CD4-positive, alpha-beta T cell treated with Interleukin-12 subunit alpha and Interleukin-12 subunit beta, for 1 hour (primary cell): ENCODE results near the gene CFAP161.

ENCODE experiments used
- DNase-seq: peaks from one replicate; pipeline ENCODE4 v3.0.0-alpha.2; 2020

Gene CFAP161, protein sequence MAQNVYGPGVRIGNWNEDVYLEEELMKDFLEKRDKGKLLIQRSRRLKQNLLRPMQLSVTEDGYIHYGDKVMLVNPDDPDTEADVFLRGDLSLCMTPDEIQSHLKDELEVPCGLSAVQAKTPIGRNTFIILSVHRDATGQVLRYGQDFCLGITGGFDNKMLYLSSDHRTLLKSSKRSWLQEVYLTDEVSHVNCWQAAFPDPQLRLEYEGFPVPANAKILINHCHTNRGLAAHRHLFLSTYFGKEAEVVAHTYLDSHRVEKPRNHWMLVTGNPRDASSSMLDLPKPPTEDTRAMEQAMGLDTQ

GRCh38 chr15:81133782-81134461 lies at the start of gene CFAP161:
Gene CFAP161 (plus strand): TSS chr15:81134270. CDS start chr15:81134330, 60 bp downstream.
- peak; percentile 2 for DNase-seq

DNA sequence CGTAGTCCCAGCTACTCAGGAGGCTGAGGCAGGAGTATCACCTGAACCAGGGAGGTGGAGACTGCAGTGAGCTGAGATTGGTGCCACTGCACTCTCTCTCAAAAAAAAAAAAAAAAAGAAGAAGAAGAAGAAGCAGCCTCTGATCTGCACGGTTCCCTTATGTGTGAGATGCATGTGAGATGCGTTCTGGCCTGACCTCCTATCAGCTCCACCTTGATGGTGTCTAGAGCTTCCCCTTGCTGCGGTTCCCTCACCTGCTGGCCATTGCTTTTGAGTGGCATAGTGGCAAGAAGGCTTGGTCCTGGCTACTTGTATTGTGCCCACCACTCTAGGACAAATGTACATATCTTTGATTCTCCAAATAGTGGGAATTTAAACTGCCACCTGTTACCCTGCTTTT lies 49.4 kb upstream of the CFAP161 start:
- DNase-seq: no peak

GRCh38 chr15:81085213-81085612 lies 48.9 kb upstream of the CFAP161 start:
- no peak for DNase-seq

DNA sequence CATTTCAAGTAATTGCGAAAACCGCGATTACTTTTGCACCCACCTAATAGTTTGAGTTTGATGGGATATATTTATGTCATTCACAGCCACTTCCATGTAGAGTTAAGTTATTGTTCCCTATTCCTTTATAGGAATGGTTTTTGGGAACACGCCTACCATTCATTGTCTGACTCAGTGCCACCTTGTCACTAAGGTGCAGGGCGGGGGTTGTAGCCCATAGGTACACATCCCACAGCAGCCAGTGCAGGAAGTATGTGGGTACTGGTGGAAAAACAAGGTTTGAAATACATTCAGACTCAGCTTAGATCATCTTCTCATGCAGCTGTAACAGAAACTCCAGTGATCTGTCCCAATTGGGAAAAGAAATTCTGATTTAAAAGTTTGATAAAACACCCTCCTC lies 48.2 kb upstream of the CFAP161 start:
- no peak for DNase-seq

- no peak for DNase-seq
These were observed 47.0 kb upstream of the CFAP161 start for GRCh38 chr15:81087066-81087465.

DNA sequence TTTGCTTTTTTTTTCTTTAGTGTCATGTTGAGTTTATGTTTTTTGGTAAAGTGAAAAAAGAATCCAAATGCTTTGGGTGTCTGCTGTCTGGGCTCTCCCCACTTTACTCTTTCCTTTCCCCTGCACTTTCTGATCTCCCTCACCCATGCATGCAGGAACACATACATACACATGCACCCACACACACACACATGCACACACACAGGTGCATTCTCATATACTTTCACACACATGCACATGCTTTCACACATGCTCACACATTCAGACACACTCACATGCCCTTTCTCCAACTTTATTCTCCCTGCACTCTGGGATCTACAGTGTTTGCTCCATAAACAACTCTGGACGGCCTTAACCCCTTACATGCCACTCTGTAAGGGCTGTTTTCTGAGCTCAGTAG lies 46.4 kb upstream of the CFAP161 start:
- DNase-seq: no peak

- DNase-seq: no peak
These were observed 45.5 kb upstream of the CFAP161 start for GRCh38 chr15:81088470-81089013.

DNA sequence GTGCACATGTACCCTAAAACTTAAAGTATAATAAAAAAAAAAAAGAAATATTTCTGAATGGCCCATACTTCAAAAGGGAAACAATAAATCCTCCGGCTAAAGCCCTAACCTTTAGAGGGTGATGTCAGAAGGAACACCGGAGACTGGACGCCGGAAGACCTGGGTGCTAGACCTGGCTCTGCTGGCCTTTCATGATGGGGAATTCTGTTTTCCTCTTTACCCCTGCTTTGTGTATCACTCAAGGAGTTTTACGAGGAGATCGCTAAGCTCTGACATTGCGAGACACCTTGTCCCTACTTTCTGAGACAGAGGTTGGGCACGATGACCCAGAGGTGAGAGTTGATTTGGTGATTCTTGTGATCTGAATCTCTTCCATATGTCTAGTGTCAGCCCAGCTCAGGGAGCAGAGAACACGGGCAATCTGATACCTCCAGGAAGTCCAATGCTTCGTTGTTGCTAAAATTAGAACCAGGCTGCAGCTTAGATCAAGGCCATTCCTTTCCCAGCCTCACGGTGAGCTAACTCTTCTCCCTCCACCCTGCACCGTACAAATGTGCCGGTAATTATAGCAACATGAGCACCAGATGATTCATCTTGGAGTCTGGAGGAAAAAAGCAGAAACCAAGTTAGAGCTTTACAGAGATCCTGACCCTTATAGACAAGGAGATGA lies 42.0 kb upstream of the CFAP161 start:
- DNase-seq: no peak

DNA sequence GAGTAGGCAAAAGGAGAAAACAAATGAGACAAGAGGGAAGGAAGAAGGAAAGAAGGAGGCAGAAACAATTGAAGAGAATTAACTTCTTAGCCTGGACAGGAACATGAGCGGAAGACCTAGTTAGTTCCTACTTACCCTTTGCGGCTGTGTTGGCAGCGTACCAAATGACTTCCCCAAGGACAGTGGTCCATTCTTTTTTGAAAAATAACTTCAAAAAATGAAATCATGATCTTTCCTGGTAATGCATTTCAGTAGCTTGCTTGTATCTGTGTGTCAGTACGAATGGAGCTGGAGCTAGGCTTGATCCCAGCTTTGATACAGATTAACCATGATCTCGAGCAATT lies 41.5 kb upstream of the CFAP161 start:
- no peak for DNase-seq

GRCh38 chr15:81093961-81094360 lies 40.1 kb upstream of the CFAP161 start:
- DNase-seq: no peak

GRCh38 chr15:81095690-81096365 lies 38.2 kb upstream of the CFAP161 start:
- DNase-seq: no peak

- DNase-seq: no peak
These were observed 37.7 kb upstream of the CFAP161 start for GRCh38 chr15:81096398-81096797.

DNA sequence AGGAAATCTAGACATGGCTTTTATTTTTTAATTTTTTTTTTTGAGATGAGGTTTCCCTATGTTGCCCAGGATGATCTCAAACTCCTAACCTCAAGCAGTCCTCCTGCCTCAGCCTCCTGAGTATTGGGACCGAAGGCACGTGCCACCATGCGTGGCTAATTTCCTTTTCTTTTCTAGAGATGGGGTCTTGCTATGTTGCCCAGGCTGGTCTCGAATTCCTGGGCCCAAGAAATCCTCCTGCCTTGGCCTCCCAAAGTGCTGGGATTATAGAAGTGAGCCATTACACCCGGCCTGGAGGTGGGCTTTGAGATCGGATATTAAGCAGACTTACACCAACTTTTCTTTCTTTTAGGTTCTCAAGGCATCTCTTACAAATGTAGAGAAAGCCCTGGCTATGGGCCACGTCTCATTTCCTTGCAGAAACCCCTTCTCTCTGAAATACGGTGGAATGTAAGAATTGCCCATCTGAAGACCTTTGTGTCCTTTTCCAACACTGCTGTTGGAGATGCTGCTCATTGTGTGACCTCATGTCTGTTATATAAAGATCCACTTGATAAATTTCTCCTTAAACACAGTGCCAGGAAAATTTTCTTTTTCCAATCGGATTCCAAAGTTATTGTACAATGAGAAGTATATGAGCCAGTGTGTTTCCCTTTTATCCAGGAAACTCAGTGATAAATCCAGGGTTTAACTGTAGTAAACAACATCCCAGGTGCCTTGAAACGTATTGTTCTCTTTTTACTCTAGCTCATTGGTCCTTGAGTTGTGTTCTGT lies 36.8 kb upstream of the CFAP161 start:
- DNase-seq: no peak

DNA sequence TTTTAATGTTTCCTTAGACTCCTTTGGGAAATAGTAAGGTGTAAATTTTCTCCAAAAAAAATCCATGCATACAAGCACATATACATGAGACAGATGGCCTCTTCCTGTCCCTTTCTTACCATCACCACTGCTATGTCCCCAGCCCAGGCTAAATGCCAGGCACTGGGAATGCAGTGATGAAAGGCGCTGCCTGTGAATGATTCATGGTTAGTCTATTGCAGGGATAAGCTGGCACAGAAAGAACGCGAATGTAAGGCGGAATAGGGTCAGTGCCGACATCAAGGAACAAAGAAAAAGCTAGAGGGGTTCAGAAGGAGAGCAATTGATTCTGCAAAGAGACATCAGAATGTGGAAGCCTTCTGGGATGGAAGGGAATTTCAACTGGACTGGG lies 36.2 kb upstream of the CFAP161 start:
- no peak for DNase-seq

- no peak for DNase-seq
These were observed 35.7 kb upstream of the CFAP161 start for GRCh38 chr15:81098349-81098748.

DNA sequence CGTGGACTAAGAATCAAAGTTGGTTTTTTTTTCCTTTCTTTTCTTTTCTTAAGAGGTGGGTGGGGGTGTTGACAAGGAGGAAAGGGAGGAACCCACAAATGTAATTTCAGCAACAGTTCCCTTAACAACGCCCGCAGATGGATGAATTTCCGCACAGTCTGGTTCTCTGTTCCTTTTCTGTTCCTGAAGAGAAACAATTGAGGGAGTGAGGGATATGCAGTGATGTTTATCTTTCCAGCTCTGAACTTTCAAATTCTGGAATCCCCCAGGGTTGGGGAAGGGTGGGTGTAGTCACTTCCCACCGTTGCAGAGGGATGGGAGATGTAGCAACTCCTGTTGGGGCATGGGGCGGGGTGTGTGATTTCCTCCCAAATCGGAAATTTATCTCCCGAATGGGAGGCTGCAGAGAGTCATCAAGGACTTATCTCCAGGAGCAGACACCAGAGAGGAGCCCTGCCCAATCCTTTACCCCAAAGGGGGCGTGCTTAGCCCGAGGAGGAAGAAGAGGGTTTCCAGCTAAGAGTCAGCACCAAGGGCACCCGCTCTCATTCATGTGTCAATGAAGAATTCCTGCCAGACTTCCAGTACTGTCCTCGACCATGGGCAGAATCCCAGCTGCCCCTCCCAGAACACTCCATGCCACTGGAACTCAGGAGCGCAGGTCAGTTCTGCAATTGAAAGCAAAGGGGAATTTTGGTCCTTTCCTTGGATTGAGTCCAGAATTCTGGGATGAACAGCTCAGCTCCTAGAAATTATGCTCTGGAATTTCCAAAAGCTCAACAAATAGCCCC lies 35.0 kb upstream of the CFAP161 start:
- no peak for DNase-seq

- no peak for DNase-seq
These were observed 31.9 kb upstream of the CFAP161 start for GRCh38 chr15:81101894-81102815.

- no peak for DNase-seq
These were observed 30.2 kb upstream of the CFAP161 start for GRCh38 chr15:81103857-81104256.

DNA sequence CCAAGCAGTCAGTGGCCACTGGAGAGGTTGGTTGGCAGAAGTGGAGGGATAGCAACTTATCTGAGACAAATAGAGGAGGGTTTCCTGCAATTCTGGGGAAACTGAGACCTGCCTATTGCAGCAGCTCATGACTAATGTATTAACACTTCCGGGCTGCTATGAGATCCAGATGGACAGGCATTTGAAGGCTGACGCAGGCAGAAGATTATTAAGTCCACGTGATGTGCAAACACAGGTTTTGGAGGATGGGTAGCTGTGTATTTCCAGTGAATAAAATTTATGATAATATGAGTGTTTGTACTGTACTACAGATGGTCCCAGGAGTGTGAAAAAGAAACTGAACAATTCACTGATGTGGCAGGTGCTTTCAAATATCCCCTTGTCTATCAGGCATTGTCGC lies 28.5 kb upstream of the CFAP161 start:
- DNase-seq: no peak

- DNase-seq: peak; percentile 54
These were observed 27.5 kb upstream of the CFAP161 start for GRCh38 chr15:81106560-81106959.

DNA sequence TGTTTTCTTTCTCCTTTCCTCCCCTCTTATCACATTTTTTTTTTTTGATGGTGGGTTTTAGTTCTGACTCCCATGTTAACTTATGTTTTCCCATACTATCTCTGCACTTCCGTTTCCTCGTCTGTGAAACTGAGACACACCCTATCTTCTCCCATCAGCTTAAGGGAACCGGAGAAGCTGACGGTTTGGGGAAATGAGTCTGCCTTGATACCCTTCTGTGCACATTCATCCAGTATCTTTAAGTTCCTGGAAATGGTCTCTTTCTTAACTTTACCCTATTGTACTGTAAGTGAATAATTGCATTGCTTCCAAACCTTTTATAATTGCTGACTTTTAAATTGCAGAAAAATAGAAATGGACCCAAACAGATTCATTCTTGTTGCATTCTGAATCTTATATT lies 26.2 kb upstream of the CFAP161 start:
- no peak for DNase-seq
